ENCODE data around the gene MCF2L2.

DNA sequence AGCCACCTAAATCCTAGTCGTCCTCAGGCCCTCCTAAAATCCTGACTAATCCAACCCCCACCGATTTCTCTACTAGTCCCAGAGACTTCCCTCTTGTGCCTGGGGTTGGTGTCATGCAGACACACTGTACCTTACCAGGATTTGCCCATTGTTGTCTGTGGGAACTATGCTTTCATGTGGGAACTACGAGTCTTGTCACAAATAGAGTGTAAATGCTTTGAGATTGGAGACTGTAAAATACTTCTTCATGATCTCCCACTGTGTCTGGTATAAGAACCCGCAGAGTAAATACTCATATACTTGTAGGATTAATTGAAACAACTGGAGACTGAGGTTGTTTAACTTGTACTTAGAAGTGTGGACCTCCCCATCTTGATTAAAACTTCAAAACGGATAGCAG, 164.2 kb downstream of the MCF2L2 start:
- TF ChIP-seq, protein P1, sequence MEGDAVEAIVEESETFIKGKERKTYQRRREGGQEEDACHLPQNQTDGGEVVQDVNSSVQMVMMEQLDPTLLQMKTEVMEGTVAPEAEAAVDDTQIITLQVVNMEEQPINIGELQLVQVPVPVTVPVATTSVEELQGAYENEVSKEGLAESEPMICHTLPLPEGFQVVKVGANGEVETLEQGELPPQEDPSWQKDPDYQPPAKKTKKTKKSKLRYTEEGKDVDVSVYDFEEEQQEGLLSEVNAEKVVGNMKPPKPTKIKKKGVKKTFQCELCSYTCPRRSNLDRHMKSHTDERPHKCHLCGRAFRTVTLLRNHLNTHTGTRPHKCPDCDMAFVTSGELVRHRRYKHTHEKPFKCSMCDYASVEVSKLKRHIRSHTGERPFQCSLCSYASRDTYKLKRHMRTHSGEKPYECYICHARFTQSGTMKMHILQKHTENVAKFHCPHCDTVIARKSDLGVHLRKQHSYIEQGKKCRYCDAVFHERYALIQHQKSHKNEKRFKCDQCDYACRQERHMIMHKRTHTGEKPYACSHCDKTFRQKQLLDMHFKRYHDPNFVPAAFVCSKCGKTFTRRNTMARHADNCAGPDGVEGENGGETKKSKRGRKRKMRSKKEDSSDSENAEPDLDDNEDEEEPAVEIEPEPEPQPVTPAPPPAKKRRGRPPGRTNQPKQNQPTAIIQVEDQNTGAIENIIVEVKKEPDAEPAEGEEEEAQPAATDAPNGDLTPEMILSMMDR (conservative IDR thresholded peaks at IDR 0.05 in 1 of 2, IDR thresholded peaks at IDR 0.05 in 1 of 2; ENCODE audit: extremely low read depth in 1 of 2, insufficient read depth in 1 of 2, low read depth in 1 of 2, low read length in 2 of 2): no peak
- no peak for TF ChIP-seq EZH2 (IDR thresholded peaks at IDR 0.05; ENCODE audit: borderline replicate concordance, low read length)
